CD4-positive, alpha-beta T cell treated with Interleukin-21 for 1 hour (primary cell): ENCODE data around the gene TAGLN2.
A peak's percentile ranks its signal among the peaks of the same experiment; 100 is the strongest.

Source experiments
- DNase-seq: peaks from one replicate; pipeline ENCODE4 v3.0.0-alpha.2; 2020

Gene TAGLN2

GRCh38 chr1:159934136-159935039, 9.1 kb upstream of the TAGLN2 start:
- no peak for DNase-seq

- no peak for DNase-seq
Observed at GRCh38 chr1:159933347-159933746, 8.0 kb upstream of the TAGLN2 start.

- no peak for DNase-seq
Observed at GRCh38 chr1:159932296-159933285, 7.3 kb upstream of the TAGLN2 start.

GRCh38 chr1:159931795-159932173, 6.5 kb upstream of the TAGLN2 start:
- DNase-seq, result no peak

- no peak for DNase-seq
Observed at GRCh38 chr1:159931101-159931794, 5.9 kb upstream of the TAGLN2 start.

DNA sequence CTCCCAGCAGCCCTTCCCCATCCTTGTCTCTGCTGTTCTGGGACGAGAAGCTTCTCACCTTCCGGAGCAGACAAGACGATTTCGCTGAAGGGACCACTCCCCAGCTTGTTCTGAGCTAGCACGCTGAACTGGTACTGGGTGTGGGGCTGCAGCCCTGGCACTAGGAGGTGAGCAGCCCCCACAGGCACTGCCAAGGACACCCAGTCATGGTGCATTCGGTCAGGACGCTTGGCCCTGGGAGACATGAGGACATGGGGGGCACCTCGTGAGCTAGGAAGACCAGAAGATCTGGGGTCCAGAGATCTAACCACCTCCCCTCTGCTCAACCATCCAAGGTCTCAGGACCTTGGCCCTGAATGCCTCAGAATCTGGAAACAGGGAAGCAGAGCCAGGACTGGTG, 5.3 kb upstream of the TAGLN2 start:
- DNase-seq, result no peak

GRCh38 chr1:159930216-159930615, 4.9 kb upstream of the TAGLN2 start:
- no peak for DNase-seq

DNA sequence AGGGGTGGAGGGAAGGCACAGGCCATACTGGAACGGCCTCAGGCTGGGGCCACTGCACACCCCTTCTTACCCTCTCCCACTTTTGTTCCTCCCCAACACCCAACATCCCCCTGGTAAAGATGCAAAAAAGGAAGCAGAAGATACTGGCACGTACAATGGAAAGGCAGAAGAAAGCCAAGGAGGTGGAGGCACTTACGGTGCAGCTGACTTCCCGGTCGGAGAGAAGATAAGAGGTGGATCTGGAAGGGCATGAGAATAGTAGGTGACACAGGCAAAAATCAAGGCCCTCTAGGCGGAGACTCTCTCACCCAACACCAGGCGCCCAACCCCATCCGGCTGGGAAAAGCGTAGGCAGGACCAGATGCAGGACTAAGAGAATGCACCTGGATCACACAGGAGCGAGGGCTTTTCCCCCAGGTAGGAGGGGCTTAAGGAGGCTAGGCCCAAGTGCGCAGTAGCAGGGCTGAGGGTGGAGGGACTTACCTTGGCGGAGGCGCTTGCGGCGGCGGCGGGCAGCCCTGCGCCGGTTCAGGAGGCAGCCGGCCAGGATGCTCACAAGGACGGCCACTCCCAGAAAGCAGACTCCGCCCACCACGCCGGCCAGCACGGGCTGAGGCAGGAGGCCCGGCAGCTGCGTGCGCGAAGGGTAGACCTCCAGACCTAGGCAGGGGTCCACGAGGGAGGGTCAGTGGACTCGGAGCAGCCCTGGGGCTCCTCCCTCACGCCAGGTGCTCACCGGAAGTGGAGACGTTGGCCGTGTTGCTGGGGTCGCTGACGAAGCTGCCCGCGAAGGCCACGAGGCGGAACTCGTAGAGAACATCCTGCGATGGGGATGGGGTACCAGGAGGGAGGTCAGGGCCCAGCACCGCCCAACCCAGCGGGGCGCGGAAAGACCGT, 4.1 kb upstream of the TAGLN2 start:
- no peak for DNase-seq

DNA sequence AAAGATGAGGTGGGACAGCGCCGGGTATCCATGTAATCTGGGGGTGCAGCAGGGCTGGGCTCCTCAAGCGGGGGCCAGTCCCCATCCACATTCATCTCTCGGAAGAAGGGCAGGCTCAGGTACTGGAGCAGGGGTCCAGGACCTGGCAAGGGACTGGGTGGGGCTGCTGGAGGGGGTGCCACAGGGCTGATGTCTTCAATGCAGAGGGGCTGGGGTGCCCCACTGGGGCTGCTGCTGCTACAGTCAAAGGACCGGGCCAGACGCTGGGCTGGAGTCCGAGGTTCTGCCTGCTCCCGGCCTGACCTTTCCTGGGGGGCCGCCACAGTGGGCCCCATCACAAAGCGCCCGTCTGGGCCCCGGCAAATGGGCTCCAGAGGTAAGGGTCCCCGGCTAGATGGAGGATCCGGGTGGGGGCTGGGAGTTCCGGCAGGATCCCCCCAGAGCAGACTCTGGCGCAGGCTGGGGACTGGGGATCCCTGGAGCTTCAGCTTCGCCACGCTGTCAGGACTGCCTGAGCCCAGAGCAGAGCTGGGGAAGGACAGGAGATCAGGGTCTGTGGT, 3.3 kb upstream of the TAGLN2 start:
- no peak for DNase-seq

DNA sequence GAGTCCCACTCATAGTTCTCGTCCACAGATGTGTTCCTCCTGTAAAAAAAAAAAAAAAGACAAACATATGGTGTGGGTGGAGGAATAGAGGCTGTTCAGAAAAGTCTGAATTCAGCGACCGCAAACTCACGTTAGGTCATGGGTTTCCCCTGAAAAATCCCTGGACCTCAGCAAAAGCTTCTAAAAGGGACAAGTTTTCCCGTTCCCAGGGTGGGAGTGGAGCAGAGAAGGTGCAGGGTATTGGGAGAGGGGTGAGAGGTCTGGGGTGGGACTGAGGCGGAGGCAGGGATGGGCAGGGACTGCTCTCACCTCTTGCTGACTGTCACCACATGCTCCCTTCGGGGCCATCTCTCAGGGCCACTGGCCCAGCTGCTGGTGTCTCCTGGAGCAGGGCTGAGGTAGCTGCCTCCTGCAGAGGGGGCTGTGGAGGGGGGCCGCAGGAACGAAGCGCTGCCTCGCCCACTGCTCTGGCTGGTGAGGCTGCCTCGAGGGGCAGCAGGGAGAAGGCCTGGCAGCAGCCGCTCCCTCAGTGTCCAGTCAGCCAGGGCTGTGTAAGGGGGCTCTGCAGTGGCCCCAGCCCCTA, 2.6 kb upstream of the TAGLN2 start:
- DNase-seq, result no peak

- DNase-seq, result no peak
Observed at GRCh38 chr1:159927211-159927848, 2.0 kb upstream of the TAGLN2 start.

DNA sequence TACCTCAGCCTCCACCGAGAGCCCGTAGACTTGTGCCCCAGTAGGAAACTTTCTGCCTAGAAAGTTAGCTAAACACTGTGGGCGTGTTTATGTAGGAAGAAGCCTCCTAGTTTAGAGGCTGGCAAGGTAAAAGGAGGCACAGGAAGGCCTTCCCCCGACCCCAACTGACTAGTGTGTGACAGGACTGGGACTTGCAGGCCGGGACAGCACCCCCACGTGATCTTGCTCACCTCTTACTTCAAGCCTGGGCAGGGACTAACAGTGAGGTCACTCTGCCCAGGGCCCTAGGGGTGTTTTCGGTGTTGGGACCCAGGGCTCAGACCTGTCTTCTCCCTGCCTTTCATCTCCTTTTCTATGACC, 392 bp upstream of the TAGLN2 start:
- no peak for DNase-seq

GRCh38 chr1:159924025-159924790, 1.1 kb downstream of the TAGLN2 start:
- peak; percentile 85 for DNase-seq

DNA sequence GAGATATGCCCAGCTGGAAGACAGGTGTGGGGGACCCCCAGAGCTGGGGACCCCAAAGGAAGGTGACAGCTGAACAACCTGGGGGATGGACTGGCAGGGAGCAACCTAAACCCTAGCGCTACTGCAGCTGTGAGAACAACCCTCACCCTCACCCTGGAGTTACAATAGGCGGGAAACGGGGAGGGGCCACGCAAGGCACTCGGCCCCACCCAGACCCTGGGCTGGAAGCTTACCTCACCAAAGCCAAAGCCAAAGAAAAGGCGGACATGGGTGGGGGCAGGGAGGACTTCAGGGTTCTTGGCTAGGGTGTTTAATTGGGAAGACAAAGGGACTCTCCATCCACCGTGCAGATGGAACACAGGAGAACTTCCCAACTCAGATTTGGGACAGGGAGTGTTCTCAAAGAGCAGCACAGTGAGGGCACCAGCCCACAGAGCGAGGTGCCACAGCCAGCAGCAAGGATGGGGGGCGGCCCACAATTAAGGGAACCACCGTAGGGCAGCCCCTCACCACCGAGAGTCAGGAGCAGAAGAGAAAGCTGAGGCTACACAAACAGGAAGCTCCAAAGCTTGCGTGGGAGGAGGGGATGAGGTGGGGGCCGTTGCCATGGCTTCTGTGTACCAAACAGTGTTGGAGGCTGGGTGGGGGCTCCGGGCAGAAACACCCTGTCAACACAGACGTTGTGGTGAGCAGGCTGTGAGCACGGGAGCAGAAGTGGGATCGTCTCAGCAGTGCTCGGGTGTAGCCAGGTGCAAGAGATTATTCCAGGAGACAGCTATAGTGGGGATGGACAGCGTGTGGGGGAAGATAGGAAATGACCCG, 1.9 kb downstream of the TAGLN2 start:
- DNase-seq, result peak; percentile 96

GRCh38 chr1:159922511-159923202, 2.6 kb downstream of the TAGLN2 start:
- DNase-seq, result no peak

- DNase-seq, result peak; percentile 79
Observed at GRCh38 chr1:159921700-159922504, 3.4 kb downstream of the TAGLN2 start.

DNA sequence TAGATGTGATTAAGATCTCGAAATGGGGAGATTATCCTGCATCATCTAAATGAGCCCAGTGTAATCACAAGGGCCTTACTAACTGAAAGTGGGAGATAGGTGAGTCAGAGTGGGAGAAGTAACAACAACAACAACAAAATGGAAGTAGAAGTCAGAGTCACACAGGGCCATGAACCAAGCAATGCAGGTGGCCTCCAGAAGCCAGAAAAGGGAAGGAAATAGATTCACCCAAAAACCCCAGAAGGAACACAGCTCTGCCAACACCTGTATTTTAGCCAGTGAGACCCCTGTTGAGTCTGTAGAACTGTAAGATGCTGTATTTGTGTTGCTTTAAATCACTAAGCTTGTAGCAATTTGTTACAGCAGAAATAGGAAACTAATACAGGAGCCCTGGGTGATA, 4.1 kb downstream of the TAGLN2 start:
- DNase-seq, result peak; percentile 49

- DNase-seq, result no peak
Observed at GRCh38 chr1:159920651-159921050, 4.7 kb downstream of the TAGLN2 start.
